DOHH2 (cell line): Measurements from ENCODE around the gene ACAD8.

Experiments used
- H3F3A ChIP-seq: fragments of 200-600 bp; sonication (generic), shearing (Covaris generic); 2 replicates; pipeline ENCODE4 v1.6.0; 2016; ENCODE audit warnings: antibody characterized with exemption, mild to moderate bottlenecking; ENCODE audit not compliant: control insufficient read depth, insufficient read depth
- H3K27ac ChIP-seq: fragments of 200-600 bp; sonication (generic); 2 replicates; pipeline ENCODE4 v1.5.1; 2014; ENCODE audit warnings: low read depth, mild to moderate bottlenecking, low read length, moderate library complexity
- H3K27me3 ChIP-seq: fragments of 200-600 bp; sonication (generic); 2 replicates; pipeline ENCODE4 v1.6.1; 2014; ENCODE audit warnings: mild to moderate bottlenecking, low read length, mixed read lengths; ENCODE audit not compliant: control insufficient read depth
- H3K36me3 ChIP-seq: fragments of 200-600 bp; sonication (generic); 2 replicates; pipeline ENCODE4 v1.6.1; 2014; ENCODE audit warnings: mild to moderate bottlenecking, low read length, moderate library complexity, mixed read lengths; ENCODE audit not compliant: control insufficient read depth
- H3K4me1 ChIP-seq: fragments of 200-600 bp; sonication (generic); 2 replicates; pipeline ENCODE4 v1.6.1; 2014; ENCODE audit warnings: mild to moderate bottlenecking, low read length, mixed read lengths; ENCODE audit not compliant: control insufficient read depth
- H3K4me2 ChIP-seq: fragments of 200-600 bp; sonication (generic); 2 replicates; pipeline ENCODE4 v1.6.0; 2014; ENCODE audit warnings: mild to moderate bottlenecking, low read length, moderate library complexity
- H3K4me3 ChIP-seq: fragments of 200-600 bp; sonication (generic); 2 replicates; pipeline ENCODE4 v1.5.1; 2014; ENCODE audit warnings: mild to moderate bottlenecking, low read length, mixed read lengths
- H3K79me2 ChIP-seq: fragments of 200-600 bp; sonication (generic); 2 replicates; pipeline ENCODE4 v1.6.1; 2014; ENCODE audit warnings: mild to moderate bottlenecking, low read length, mixed read lengths; ENCODE audit not compliant: control insufficient read depth
- H3K9me2 ChIP-seq: fragments of 200-600 bp; sonication (generic); replicated peaks from 2 replicates; pipeline ENCODE4 v1.6.1; 2014; ENCODE audit warnings: mild to moderate bottlenecking, low read length, mixed read lengths; ENCODE audit not compliant: control insufficient read depth
- H3K9me3 ChIP-seq: fragments of 200-600 bp; sonication (generic); 2 replicates; pipeline ENCODE4 v1.6.1; 2014; ENCODE audit warnings: antibody characterized with exemption, low read length, mixed read lengths; ENCODE audit not compliant: control insufficient read depth, insufficient read depth
- H4K20me1 ChIP-seq: fragments of 200-600 bp; sonication (generic); 2 replicates; pipeline ENCODE4 v1.6.0; 2014; ENCODE audit warnings: low read depth, mild to moderate bottlenecking, antibody characterized with exemption, low read length, moderate library complexity; ENCODE audit not compliant: control insufficient read depth, insufficient read depth
- CTCF ChIP-seq: fragments of 200-600 bp; sonication (generic); IDR thresholded peaks from one replicate; pipeline ENCODE4 v1.5.1; 2014; ENCODE audit warnings: antibody characterized with exemption, mild to moderate bottlenecking, low read depth, low read length; ENCODE audit not compliant: poor library complexity, severe bottlenecking
- EZH2phosphoT487 ChIP-seq: fragments of 200-600 bp; sonication (generic); IDR thresholded peaks from 2 replicates; pipeline ENCODE4 v1.6.1; 2017; ENCODE audit warnings: borderline replicate concordance, mild to moderate bottlenecking, antibody characterized with exemption, low read length, moderate library complexity, mixed read lengths

The ACAD8 gene

GRCh38 chr11:134230339-134230738, 23.0 kb upstream of the ACAD8 start:
- Histone ChIP-seq H3K4me1 (peaks cover 40% of the 10 kb centered on the region), H4K20me1 (peaks cover 58% of the 10 kb centered on the region), H3K27me3 (peaks cover 74% of the 10 kb centered on the region), H3K36me3 (no peaks in the 10 kb centered on the region), H3K4me3 (no peak overlapping the region), H3K9me3 (no peaks in the 10 kb centered on the region), H3K4me2 (no peak overlapping the region), H3K27ac (no peak overlapping the region), H3F3A (peaks cover 3% of the 10 kb centered on the region; the same call in 1 of the 2 replicates), H3K79me2 (no peaks in the 10 kb centered on the region), H3K9me2 (no peaks in the 10 kb centered on the region)
- TF ChIP-seq EZH2phosphoT487 (0 out of 2 replicates have a peak, but pooled peaks have one; percentile 12), CTCF (no peak)

GRCh38 chr11:134231958-134232659, 21.3 kb upstream of the ACAD8 start:
- Histone ChIP-seq H3K79me2 (no peaks in the 10 kb centered on the region), H3K4me1 (peaks cover 36% of the 10 kb centered on the region), H3K27me3 (peaks cover 62% of the 10 kb centered on the region), H3K4me3 (no peak overlapping the region), H3F3A (no peaks in the 10 kb centered on the region), H3K9me3 (no peaks in the 10 kb centered on the region), H3K36me3 (no peaks in the 10 kb centered on the region), H4K20me1 (peaks cover 50% of the 10 kb centered on the region), H3K4me2 (no peak overlapping the region), H3K9me2 (no peaks in the 10 kb centered on the region), H3K27ac (no peak overlapping the region)
- TF ChIP-seq EZH2phosphoT487: no peak
- TF ChIP-seq CTCF: no peak

GRCh38 chr11:134233729-134234179, 19.6 kb upstream of the ACAD8 start:
- Histone ChIP-seq H3K4me1 (peaks cover 23% of the 10 kb centered on the region), H3K36me3 (no peaks in the 10 kb centered on the region), H3K9me3 (no peaks in the 10 kb centered on the region), H3K9me2 (no peaks in the 10 kb centered on the region), H3K27me3 (peaks cover 57% of the 10 kb centered on the region), H4K20me1 (peaks cover 42% of the 10 kb centered on the region), H3K4me3 (no peak overlapping the region), H3F3A (no peaks in the 10 kb centered on the region), H3K79me2 (no peaks in the 10 kb centered on the region), H3K27ac (no peak overlapping the region), H3K4me2 (no peak overlapping the region)
- no peak for TF ChIP-seq CTCF
- TF ChIP-seq EZH2phosphoT487: no peak
